Adrenal gland (tissue), 12 donors: ENCODE results near the gene VDAC1. TPM values are rescaled to one million over a fixed set of nuclear protein-coding genes. Genes with fewer than 3 reads are reported as not detected.

Source experiments
- DNase-seq, 7 donors: peaks; one replicate each; pipeline ENCODE4 v3.0.0-alpha.2; 2019 to 2020
- H3K27ac ChIP-seq, 5 donors: fragments of 200-600 bp; sonication (generic) in 4 of 5; 1 replicate in 3 of 5; 2 replicates in 2 of 5; pipeline versions ENCODE4 v1.5.1 to v1.8.0; 2016 to 2020; ENCODE audit warnings: mild to moderate bottlenecking in 1 of 5
- H3K27me3 ChIP-seq: fragments of 200-600 bp; 2 replicates; pipeline ENCODE4 v1.8.0; 2021
- H3K36me3 ChIP-seq, 2 donors: fragments of 200-600 bp; replicated peaks in 1 of 2; 1 replicate in 1 of 2; 2 replicates in 1 of 2; pipeline versions ENCODE4 v1.5.1 to v1.8.0; 2018 to 2022
- H3K4me1 ChIP-seq, 2 donors: fragments of 200-600 bp; replicated peaks in 1 of 2; 1 replicate in 1 of 2; 2 replicates in 1 of 2; pipeline versions ENCODE4 v1.5.1 to v1.8.0; 2018 to 2021
- H3K4me3 ChIP-seq, 4 donors: fragments of 200-600 bp; sonication (generic) in 3 of 4; one replicate each; pipeline ENCODE4 v1.5.1; 2016 to 2018
- H3K9me3 ChIP-seq, 3 donors: fragments of 200-600 bp; sonication (generic) in 1 of 3; replicated peaks in 1 of 3; 1 replicate in 2 of 3; 2 replicates in 1 of 3; pipeline versions ENCODE4 v1.5.1 to v1.8.0; 2016 to 2021
- POLR2A ChIP-seq, 2 donors: fragments of 450-650 bp; IDR thresholded peaks; one replicate each; pipeline ENCODE4 v1.6.1; 2017; ENCODE audit warnings: antibody characterized with exemption in 2 of 2, mild to moderate bottlenecking in 2 of 2, moderate library complexity in 1 of 2
- WGBS, 4 donors: extraction: QIAGEN DNeasy Blood & Tissue Kit in 2 of 4; methylation state at CpG; one replicate each; pipeline versions ENCODE4 v1.1.5 to v1.1.7; 2013 to 2017; 5-methylcytosine and 5-hydroxymethylcytosine counted together
- intact Hi-C, 2 donors: fragments of 100-400 bp; cut with DNase I; formaldehyde crosslinking; loops; one replicate each; pipeline versions ENCODE4 v1.14.1 to v1.15.0; 2022 to 2023
- polyA plus RNA-seq, 3 donors: library from polyadenylated mRNA; stranded (reverse); fragments of 200-250 nt in 2 of 3; fragments of 350-450 nt in 1 of 3; fragmentation: Illumina TruSeq in 1 of 3; extraction: RNeasy Lipid Tissue Mini Kit (QIAGEN cat#74804) in 1 of 3; gene quantifications; one replicate each; pipeline ENCODE4 v1.2.3, GENCODE V29; 2013 to 2014
- total RNA-seq, 9 donors: library from RNA; depleted of rRNA in 4 of 9; stranded (reverse); fragments of >200 nt in 4 of 9; fragments of 120-200 nt in 1 of 9; fragmentation: NEBNext Ultra II Directional in 1 of 9; extraction: Animal tissue kit (Norgen Biotek cat#: 25700) in 1 of 9; gene quantifications; one replicate each; pipeline versions ENCODE4 v1.1.0 to v1.2.4, GENCODE V29; 2013 to 2023
- TF ChIP-seq, protein P1 (sequence below), 6 experiments: fragments of 450-650 bp in 4 of 6; fragments of 200-600 bp in 2 of 6; sonication (generic) in 1 of 6; IDR thresholded peaks; 1 replicate in 5 of 6; 2 replicates in 1 of 6; pipeline versions ENCODE4 v1.5.1 to v1.8.0; 2016 to 2021; ENCODE audit warnings: antibody characterized with exemption in 6 of 6, mild to moderate bottlenecking in 2 of 6, moderate library complexity in 1 of 6
- donor health status: healthy with polysubstance abuse.
- donor health status: Bipolar disorder and iron deficiency.
- donor health status: DM: yes; HTN: yes; CAD: no.
- donor health status: DM: no; HTN: no; CAD: no.
- donor health status: DM: no; HTN: no; CAD: no.
- donor health status: DM: yes; HTN: yes; CAD: no.

Gene VDAC1
- total and polyA plus RNA-seq, 12 donors: 66.0 to 476 (median 136) TPM

DNA sequence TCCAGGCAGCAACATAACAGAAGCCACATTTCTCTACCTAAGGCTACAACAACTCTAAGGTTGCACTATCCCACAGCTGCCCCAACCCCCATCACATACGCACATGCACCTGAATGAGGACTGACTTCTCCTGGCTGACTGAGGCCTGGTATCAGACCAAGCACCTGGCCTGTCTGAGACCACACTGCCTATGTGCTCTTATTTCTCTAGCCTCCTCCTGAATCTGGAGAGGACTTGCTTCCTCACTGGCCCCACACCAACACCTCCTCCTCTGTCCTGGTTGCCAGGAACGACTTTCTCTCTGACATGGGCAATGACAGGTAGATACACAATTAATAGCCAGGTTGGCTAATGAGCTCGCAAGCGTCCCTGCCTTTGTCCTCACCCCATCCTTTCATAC is 14.9 kb upstream of the VDAC1 start:
- Histone ChIP-seq H3K4me3 (no peak overlapping the region), H3K36me3 (no peaks in the 10 kb centered on the region), H3K27me3 (no peaks in the 10 kb centered on the region), H3K9me3 (no peaks in the 10 kb centered on the region), H3K4me1 (no peaks in the 10 kb centered on the region), H3K27ac (no peak overlapping the region)
- WGBS, 4 donors: 66 to 89% (median 84%) methylated on average over 4 of the region's 4 CpGs
- intact Hi-C loops: no loop called here
- DNase-seq: no peak
- TF ChIP-seq POLR2A (IDR thresholded peaks at IDR 0.05): no peak
- TF ChIP-seq, protein P1, sequence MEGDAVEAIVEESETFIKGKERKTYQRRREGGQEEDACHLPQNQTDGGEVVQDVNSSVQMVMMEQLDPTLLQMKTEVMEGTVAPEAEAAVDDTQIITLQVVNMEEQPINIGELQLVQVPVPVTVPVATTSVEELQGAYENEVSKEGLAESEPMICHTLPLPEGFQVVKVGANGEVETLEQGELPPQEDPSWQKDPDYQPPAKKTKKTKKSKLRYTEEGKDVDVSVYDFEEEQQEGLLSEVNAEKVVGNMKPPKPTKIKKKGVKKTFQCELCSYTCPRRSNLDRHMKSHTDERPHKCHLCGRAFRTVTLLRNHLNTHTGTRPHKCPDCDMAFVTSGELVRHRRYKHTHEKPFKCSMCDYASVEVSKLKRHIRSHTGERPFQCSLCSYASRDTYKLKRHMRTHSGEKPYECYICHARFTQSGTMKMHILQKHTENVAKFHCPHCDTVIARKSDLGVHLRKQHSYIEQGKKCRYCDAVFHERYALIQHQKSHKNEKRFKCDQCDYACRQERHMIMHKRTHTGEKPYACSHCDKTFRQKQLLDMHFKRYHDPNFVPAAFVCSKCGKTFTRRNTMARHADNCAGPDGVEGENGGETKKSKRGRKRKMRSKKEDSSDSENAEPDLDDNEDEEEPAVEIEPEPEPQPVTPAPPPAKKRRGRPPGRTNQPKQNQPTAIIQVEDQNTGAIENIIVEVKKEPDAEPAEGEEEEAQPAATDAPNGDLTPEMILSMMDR (IDR thresholded peaks at IDR 0.05): no peak

- intact Hi-C loops: no loop called here
- H3K27ac ChIP-seq: no peak overlapping the region
- TF ChIP-seq POLR2A (IDR thresholded peaks at IDR 0.05): no peak
- TF ChIP-seq, protein P1 (IDR thresholded peaks at IDR 0.05): no peak
Measured at GRCh38 chr5:134018986-134019316, 14.2 kb upstream of the VDAC1 start.

DNA sequence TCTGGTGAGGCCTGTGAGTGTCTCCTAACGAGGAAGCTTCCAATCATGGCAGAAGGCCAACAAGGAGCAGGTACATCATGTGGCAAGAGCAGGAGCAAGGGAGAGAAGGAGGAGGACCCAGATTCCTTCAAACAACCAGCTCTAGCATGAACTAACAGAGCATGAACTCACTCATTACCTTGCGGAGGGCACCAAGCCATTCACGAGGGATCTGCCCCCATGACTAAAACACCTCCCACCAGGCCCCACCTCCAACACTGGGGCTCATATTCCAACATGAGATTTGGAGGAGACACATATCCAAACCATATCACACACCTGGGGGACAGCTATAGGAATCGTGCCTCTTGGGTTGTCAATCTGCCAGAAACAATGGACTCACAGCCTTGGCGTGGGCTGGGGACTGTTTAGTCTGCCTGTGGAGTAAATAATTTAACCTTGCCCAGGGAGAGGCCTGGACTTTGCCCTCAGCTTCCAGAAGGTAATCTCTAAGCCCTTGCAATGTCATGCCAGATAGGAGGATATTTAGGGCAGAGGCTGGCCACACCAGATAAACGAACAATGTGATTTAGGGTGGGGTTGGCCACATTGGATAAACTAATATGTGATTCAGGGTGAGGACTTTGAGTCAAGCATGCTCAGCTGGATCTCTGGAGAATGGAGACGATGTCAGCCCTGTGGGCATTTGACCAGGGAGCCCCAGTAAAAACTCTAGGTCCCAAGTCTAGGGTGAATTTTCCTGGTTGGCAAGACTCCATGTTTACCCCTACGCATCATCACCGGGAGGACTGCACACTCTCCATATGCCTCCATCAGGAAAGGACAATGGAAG is 13.6 kb upstream of the VDAC1 start:
- WGBS, 4 donors: 74 to 90% (median 84%) methylated on average over 9 of the region's 9 CpGs
- Histone ChIP-seq H3K9me3 (no peaks in the 10 kb centered on the region), H3K4me1 (no peaks in the 10 kb centered on the region), H3K27me3 (no peaks in the 10 kb centered on the region), H3K4me3 (no peak overlapping the region), H3K36me3 (no peaks in the 10 kb centered on the region), H3K27ac (no peak overlapping the region)
- intact Hi-C loops: no loop called here
- DNase-seq: no peak
- no peak for TF ChIP-seq POLR2A (IDR thresholded peaks at IDR 0.05)
- TF ChIP-seq, protein P1 (IDR thresholded peaks at IDR 0.05): no peak

More at GRCh38 chr5:134018986-134019316, 14.2 kb upstream of the VDAC1 start:
- WGBS, 4 donors: 92 to 97% (median 95%) methylated on average over 5 of the region's 5 CpGs
- Histone ChIP-seq H3K4me3 (no peak overlapping the region), H3K4me1 (no peaks in the 10 kb centered on the region), H3K27me3 (no peaks in the 10 kb centered on the region), H3K36me3 (no peaks in the 10 kb centered on the region), H3K9me3 (no peaks in the 10 kb centered on the region)
- DNase-seq: no peak

GRCh38 chr5:134008266-134008749 is 3.5 kb upstream of the VDAC1 start:
- intact Hi-C loops: no loop called here
- 51 to 72% (median 71%) methylated on average over 2 of the region's 2 CpGs for WGBS, 4 donors
- Histone ChIP-seq H3K27me3 (no peaks in the 10 kb centered on the region), H3K36me3 (no peaks in the 10 kb centered on the region), H3K27ac (no peak overlapping the region), H3K4me1 (peaks cover 12 to 13% of the 10 kb centered on the region in 2 donors), H3K4me3 (no peak overlapping the region), H3K9me3 (no peaks in the 10 kb centered on the region)
- no peak for TF ChIP-seq POLR2A (IDR thresholded peaks at IDR 0.05)
- TF ChIP-seq, protein P1 (IDR thresholded peaks at IDR 0.05): no peak
- DNase-seq: no peak
